PC-3 (cell line): ENCODE measurements around the gene NDUFAF5.

Source experiments
- EZH2phosphoT487 ChIP-seq: fragments of 300-600 bp; sonication (generic); IDR thresholded peaks from 2 replicates; pipeline ENCODE4 v1.6.1; 2018; ENCODE audit warnings: mild to moderate bottlenecking, antibody characterized with exemption, low read length, borderline replicate concordance
- TF ChIP-seq, protein P1 (sequence below): fragments of 300-600 bp; sonication (generic); conservative IDR thresholded peaks from 2 replicates; pipeline ENCODE4 v1.5.1; 2017; ENCODE audit warnings: antibody characterized with exemption, low read depth, mild to moderate bottlenecking, low read length

- TF ChIP-seq EZH2phosphoT487: no peak
- TF ChIP-seq, protein P1, sequence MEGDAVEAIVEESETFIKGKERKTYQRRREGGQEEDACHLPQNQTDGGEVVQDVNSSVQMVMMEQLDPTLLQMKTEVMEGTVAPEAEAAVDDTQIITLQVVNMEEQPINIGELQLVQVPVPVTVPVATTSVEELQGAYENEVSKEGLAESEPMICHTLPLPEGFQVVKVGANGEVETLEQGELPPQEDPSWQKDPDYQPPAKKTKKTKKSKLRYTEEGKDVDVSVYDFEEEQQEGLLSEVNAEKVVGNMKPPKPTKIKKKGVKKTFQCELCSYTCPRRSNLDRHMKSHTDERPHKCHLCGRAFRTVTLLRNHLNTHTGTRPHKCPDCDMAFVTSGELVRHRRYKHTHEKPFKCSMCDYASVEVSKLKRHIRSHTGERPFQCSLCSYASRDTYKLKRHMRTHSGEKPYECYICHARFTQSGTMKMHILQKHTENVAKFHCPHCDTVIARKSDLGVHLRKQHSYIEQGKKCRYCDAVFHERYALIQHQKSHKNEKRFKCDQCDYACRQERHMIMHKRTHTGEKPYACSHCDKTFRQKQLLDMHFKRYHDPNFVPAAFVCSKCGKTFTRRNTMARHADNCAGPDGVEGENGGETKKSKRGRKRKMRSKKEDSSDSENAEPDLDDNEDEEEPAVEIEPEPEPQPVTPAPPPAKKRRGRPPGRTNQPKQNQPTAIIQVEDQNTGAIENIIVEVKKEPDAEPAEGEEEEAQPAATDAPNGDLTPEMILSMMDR: peak; percentile 76
Observed at GRCh38 chr20:13771853-13772453, 12.9 kb upstream of the NDUFAF5 start.
